Vagina (tissue), 2 donors: ENCODE measurements around the gene INTS11.
A peak's percentile ranks its signal among the peaks of the same experiment; 100 is the strongest.

Experiments used
- POLR2AphosphoS5 ChIP-seq, 2 donors: sonication (generic); formaldehyde crosslinking; IDR thresholded peaks; one replicate each; pipeline ENCODE4 v1.9.0; 2017; ENCODE audit warnings: antibody characterized with exemption in 2 of 2, mild to moderate bottlenecking in 2 of 2, low read depth in 1 of 2; ENCODE audit not compliant: insufficient read depth in 1 of 2
- TF ChIP-seq, protein P1 (sequence below), 3 experiments: fragments of 450-650 bp in 2 of 3; fragments of 200-600 bp in 1 of 3; sonication (generic) in 1 of 3; IDR thresholded peaks; one replicate each; pipeline ENCODE4 v1.5.1; 2017 to 2019; ENCODE audit warnings: antibody characterized with exemption in 3 of 3, mild to moderate bottlenecking in 2 of 3, moderate library complexity in 2 of 3

DNA sequence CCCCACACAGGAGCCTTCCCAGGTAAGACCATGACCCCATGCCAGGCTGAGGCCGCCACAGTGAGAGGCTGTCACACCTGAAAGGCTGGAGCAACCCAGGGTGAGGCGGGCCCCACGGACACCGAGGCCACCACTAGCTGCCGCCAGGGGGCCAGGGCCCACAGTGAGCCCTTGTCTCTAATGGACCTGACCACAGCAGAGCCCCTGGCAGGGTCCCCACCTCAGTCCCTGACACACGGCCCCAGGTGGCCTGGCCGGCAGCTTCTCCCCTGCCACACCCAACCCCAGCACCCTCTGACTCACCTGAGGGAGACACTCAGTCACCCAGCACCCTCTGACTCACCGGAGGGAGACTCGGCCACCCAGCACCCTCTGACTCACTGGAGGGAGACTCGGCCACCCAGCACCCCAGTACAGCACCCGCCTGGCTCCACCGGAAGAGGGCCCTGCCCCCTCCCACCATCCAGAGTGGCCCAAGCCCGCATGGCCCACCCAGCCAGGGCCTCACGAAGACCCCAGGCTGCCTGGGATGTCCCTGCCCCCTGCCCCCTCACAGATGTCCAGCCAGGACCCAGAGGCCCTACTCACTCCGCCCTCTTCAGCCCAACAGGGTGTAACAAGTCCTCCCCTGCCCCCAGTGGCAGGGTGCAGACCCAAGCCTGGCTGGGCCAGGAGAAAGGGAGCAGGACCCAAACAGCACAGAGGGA is 20.3 kb upstream of the INTS11 start:
- TF ChIP-seq, protein P1, sequence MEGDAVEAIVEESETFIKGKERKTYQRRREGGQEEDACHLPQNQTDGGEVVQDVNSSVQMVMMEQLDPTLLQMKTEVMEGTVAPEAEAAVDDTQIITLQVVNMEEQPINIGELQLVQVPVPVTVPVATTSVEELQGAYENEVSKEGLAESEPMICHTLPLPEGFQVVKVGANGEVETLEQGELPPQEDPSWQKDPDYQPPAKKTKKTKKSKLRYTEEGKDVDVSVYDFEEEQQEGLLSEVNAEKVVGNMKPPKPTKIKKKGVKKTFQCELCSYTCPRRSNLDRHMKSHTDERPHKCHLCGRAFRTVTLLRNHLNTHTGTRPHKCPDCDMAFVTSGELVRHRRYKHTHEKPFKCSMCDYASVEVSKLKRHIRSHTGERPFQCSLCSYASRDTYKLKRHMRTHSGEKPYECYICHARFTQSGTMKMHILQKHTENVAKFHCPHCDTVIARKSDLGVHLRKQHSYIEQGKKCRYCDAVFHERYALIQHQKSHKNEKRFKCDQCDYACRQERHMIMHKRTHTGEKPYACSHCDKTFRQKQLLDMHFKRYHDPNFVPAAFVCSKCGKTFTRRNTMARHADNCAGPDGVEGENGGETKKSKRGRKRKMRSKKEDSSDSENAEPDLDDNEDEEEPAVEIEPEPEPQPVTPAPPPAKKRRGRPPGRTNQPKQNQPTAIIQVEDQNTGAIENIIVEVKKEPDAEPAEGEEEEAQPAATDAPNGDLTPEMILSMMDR (IDR thresholded peaks at IDR 0.05) = peak in 1 of 3 experiments; percentile 9
- TF ChIP-seq POLR2AphosphoS5 (IDR thresholded peaks at IDR 0.05; ENCODE audit: insufficient read depth in 1 of 2, low read depth in 1 of 2) = no peak
